NCI-H2227 (cell line): ENCODE measurements around the gene FIG4.
"Not testable (repeated sequence)": the region's sequence is repeated elsewhere in the genome, so short reads cannot be mapped to it uniquely, and the experiment has no call there.

Source experiments
- DNase-seq: peaks from one replicate; lab custom pipeline; 2025; ENCODE audit not compliant: unreplicated experiment; lab: John Stamatoyannopoulos, UW

FIG4 gene

DNA sequence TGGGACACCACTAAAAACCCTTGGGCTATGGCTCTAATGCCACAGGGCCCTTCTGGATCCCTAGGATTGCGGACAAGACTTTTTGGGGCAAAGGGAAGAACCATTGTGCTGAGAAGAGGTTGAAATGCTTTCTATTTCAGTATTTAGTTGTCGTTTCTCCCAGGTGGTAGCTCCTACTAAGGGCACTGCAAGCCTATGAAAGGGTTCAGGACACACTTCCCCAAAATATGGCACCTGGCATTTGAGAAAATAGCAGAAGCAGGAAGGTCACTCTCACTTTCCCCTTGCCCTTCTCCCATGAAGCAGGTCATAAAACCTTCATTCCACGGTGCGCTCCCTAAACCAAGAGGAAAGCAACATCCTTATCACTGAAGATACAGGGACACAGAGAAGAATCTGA, 161.6 kb downstream of the FIG4 start:
- DNase-seq, result no peak

DNA sequence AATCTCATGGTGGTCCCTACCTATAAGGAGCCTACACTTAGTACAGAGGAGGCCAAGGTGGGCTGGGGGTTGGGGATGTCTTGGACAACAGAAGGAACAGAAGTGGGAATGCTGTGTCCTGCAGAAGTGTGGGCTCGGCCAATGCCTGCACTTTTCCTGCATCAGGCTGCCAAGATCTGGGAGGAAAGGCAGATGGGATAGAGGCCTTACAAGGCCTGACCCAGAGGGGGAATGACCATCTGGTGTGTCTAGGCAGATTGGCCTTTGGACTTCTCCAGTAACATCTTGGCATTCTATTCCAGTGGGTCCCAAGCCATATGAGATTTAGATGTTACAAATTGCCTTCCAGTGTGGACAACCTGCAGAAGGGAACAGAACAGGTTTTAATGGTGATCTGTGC, 162.3 kb downstream of the FIG4 start:
- no peak for DNase-seq

DNA sequence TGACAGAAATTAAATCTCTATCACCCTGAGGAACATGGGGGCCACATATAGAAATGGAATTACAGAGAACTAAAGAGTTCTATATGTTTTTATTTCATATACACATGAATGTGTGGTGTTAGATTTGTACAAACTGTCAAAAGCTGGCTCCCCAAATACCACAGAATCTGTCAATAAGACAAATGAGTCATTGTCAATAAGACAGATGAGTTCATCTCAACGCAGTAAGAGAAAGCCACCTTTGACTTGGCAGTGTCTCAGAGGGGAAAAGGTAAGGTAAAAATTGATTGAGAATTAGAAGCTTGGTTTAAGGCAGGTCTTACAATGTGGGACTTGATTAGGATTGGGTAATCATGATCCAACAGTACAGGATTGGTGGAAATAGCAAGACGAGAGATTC, 162.9 kb downstream of the FIG4 start:
- DNase-seq, result no peak

DNA sequence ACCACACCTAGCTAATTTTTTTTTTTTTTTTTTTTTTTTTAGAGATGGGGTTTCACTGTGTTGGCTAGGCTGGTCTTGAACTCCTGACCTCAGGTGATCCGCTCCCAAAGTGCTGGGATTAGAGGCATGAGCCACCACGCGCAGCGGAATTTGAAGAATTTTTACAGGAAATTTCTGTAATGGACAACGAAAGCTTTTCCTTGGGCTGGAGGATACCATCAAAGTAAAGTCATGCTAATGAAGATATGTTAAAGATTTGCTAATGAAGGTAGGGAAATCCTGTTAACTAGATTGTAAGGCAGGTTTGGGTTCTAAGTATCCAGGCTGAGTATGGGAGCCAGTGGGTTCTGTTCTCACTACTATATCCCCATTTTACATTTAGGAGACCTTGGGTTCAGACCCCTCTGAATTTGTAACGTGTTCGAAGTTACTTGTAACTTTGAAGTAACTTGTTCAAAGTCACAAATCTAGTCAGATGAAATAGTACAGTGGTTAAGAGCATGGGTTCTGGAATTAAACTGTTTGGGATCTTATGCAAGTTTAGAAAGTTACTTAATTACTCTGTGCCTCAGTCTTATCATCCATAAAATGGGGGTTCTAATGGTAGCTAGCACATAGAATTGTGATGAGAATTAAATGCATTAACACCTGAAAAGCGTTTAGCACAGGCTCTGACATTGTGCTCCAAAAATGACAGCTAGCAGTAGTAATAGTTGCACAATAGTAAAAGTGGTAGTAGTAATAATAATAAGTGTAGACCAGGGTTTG, 163.6 kb downstream of the FIG4 start:
- DNase-seq, result no peak

DNA sequence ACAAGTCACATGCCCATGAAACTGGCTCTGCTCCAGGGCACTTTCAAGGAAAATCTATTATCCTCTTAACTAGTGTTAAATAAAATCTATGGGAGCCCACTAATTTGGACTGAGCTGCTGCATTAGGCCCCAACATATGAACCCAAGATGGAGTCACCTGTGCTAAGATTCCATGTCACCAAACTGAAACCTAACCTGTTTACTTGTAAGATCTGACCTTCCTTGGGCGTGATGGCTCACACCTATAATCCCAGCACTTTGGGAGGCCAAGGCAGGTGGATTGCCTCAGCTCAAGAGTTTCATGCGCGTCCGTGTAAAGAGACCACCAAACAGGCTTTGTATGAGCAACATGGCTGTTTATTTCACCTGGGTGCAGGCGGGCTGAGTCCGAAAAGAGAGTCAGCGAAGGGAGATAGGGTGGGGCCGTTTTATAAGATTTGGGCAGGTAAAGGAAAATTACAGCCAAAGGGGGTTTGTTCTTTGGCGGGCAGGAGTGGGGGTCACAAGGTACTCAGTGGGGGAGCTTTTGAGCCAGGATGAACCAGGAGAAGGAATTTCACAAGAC, 164.5 kb downstream of the FIG4 start:
- not testable (repeated sequence) for DNase-seq

DNA sequence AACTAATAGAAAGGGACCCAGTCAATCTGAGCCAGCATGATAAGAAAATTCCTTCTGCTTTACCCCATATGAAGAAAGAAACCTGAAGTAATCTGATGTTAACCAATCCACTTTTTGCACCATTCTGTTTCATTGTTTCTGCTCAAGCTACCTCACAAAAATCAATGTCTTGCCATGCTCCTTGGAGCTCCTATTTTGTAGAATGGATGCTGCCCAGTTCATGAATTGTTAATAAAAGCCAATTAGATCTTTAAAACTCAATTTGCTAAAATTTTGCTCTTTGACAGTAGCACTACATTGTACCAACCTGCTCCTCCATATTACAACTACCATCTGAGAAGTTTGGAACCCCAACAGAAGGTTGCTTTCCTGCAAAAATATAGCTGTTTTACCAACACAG, 170.8 kb downstream of the FIG4 start:
- no peak for DNase-seq

DNA sequence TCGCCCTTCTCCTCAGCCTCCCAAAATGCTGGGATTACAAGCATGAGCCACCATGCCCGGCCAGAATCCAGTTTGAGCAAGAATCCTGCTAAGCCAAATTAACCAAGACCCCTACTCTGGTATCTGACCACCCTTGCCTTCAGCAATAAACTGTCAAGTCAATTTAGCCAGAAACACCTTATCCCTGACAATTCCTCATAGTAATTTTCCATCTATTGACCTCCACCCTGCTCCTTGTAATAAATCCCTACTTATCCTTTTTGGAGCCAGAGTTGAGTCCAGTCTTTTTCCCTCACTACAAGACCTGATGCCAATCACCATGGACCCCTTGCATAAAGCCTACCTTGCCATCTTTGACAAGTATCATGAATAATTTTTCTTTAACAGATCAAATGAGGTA, 173.0 kb downstream of the FIG4 start:
- no peak for DNase-seq

GRCh38 chr6:109865968-109866367, 174.9 kb downstream of the FIG4 start:
- no peak for DNase-seq

- peak; percentile 24 for DNase-seq
These were observed 176.2 kb downstream of the FIG4 start for GRCh38 chr6:109867009-109867969.

DNA sequence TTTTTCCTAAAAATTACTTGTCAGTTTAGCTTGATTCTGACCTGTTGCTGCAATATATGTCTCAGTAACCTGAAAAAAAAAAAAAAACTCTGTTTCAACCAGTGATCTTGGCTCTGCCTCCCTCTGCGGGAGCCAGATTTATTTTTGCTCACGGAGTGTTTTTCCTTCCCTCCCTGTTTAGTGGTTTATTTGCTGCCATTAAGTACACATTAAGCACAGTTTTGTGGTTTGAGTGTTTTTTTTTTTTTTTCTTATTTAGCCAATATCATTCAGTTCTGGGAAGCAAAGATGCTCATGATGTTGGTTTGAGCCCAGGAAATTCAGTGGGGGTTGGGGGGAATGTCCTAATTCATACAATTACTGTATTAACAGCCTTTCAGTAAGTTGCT, 176.9 kb downstream of the FIG4 start:
- no peak for DNase-seq

DNA sequence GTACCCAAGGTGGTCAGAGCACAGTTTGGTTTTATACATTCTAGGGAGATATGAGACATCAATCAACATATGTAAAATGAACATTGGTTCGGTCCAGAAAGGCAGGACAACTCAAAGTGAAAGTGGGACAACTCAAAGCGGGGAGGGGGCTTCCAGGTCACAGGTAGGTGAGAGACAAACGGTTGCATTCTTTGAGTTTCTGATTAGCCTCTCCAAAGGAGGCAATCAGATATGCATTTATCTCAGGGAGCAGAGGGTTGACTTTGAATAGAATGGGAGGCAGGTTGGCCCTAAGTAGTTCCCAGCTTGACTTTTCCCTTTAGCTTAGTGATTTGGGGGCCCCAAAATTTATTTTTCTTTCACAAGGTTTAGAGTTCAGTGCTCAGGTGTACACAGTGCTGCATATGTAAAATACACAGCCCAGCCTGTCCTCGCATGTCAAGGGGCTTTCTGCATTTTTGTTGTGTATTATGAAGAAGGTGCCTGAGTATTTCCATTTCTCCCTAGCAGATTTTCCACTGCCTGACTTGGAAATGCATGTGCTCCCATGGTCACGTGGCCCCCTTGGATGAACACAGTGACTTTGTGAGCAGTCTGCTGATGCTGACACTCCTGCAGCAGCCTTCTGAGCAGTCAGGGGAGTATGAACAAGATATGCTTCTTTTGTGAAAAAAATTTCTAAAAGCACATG, 178.4 kb downstream of the FIG4 start:
- peak; percentile 17 for DNase-seq

GRCh38 chr6:109870089-109870410, 179.0 kb downstream of the FIG4 start:
- DNase-seq, result no peak

GRCh38 chr6:109872549-109872948, 181.5 kb downstream of the FIG4 start:
- no peak for DNase-seq

DNA sequence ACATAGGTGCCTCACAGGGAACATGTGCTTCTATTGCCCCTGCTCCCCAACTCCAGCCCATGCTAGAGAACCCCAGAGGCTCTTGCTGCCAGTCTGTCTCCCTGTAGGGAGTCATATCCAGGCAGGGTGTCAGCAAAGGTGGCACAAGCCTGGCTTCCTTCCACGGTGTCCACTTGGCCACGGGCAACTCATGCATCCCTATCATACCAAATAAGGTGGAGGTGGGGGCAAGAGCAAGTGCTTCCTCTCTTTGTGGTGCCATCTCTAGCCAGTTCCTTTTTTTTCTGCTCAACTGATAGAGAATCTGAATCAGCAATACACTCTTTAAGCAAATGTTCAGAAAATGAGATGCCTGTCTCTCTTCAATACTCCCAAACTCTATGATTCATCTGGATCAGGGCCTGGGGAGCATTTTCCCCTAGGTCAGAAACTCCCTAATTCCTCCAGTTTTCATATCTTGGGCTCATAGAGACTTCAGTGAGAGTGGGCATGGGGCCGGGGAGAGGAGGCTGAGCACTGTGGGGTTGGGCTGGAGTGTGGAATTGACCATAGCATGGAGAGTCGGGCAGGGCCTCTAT, 182.0 kb downstream of the FIG4 start:
- no peak for DNase-seq

DNA sequence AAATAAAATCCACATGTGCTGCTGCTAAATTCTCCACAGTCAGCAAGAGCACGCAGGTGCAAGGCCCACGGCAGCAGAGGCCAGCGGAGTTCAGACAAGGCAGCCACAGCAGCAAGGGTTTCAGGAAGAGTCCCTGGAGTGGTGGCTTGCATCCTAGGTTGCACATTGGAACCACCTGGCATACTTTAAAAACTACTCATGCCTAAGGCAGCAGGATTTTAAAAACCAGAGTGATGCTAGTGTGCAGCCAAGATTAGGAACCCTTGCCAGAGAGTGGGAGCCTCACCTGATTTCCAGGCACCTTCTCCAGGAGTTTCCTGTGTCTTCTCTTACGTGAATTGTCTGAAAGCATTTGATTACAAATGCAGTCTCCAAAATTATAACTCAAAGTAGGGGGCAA, 183.0 kb downstream of the FIG4 start:
- DNase-seq, result no peak

- no peak for DNase-seq
These were observed 183.5 kb downstream of the FIG4 start for GRCh38 chr6:109874621-109875020.
